Gastroesophageal sphincter (tissue), 4 donors: Measurements from ENCODE around the gene RXRA. TPM values are rescaled to one million over a fixed set of nuclear protein-coding genes. Genes with fewer than 3 reads are reported as not detected.

Experiments used
- ATAC-seq: fragments of 150-250 bp; one replicate; pipeline ENCODE4 v1.9.1; 2016; ENCODE audit warnings: mild to moderate bottlenecking, moderate library complexity
- H3K27ac ChIP-seq, 4 donors: fragments of 200-600 bp; sonication (generic) in 3 of 4; 1 replicate in 3 of 4; 2 replicates in 1 of 4; pipeline ENCODE4 v1.5.1; 2016 to 2019
- H3K27me3 ChIP-seq: fragments of 200-600 bp; sonication (generic); one replicate; pipeline ENCODE4 v1.5.1; 2019
- H3K36me3 ChIP-seq, 2 donors: fragments of 200-600 bp; sonication (generic); one replicate each; pipeline ENCODE4 v1.5.1; 2019; ENCODE audit warnings: control low read depth in 1 of 2
- H3K4me1 ChIP-seq, 3 donors: fragments of 200-600 bp; sonication (generic); 1 replicate in 2 of 3; 2 replicates in 1 of 3; pipeline ENCODE4 v1.5.1; 2016 to 2019; ENCODE audit warnings: control low read depth in 2 of 3
- H3K4me3 ChIP-seq, 2 donors: fragments of 200-600 bp; sonication (generic); one replicate each; pipeline ENCODE4 v1.5.1; 2019; ENCODE audit warnings: mild to moderate bottlenecking in 1 of 2, moderate library complexity in 1 of 2
- H3K9me3 ChIP-seq, 3 donors: fragments of 200-600 bp; sonication (generic); one replicate each; pipeline ENCODE4 v1.5.1; 2017 to 2019; ENCODE audit warnings: control low read depth in 2 of 3
- EP300 ChIP-seq: sonication (generic); formaldehyde crosslinking; IDR thresholded peaks from one replicate; pipeline ENCODE4 v1.6.1; 2017; ENCODE audit warnings: antibody characterized with exemption, mild to moderate bottlenecking
- POLR2A ChIP-seq, 2 donors: fragments of 450-650 bp; IDR thresholded peaks; one replicate each; pipeline ENCODE4 v1.6.1; 2017; ENCODE audit warnings: antibody characterized with exemption in 2 of 2, mild to moderate bottlenecking in 2 of 2, moderate library complexity in 1 of 2
- POLR2AphosphoS5 ChIP-seq: sonication (generic); formaldehyde crosslinking; IDR thresholded peaks from one replicate; pipeline ENCODE4 v1.6.1; 2017; ENCODE audit warnings: antibody characterized with exemption
- WGBS, 2 donors: methylation state at CpG; one replicate each; pipeline ENCODE4 v1.1.5; 2018; ENCODE audit warnings: low coverage in 1 of 2; 5-methylcytosine and 5-hydroxymethylcytosine counted together
- total RNA-seq, 4 donors: library from RNA; depleted of rRNA; stranded (reverse); fragments of >200 nt; gene quantifications; one replicate each; pipeline ENCODE4 v1.1.0, GENCODE V29; 2016
- TF ChIP-seq, protein P1 (sequence below), 4 experiments: fragments of 200-600 bp in 2 of 4; fragments of 450-650 bp in 2 of 4; sonication (generic) in 1 of 4; IDR thresholded peaks; one replicate each; pipeline ENCODE4 v1.5.1; 2017 to 2019; ENCODE audit warnings: antibody characterized with exemption in 4 of 4, mild to moderate bottlenecking in 2 of 4, moderate library complexity in 2 of 4

Gene RXRA
- total RNA-seq, 4 donors from 2014 or later: 45.1 to 78.9 (median 55.3) TPM

DNA sequence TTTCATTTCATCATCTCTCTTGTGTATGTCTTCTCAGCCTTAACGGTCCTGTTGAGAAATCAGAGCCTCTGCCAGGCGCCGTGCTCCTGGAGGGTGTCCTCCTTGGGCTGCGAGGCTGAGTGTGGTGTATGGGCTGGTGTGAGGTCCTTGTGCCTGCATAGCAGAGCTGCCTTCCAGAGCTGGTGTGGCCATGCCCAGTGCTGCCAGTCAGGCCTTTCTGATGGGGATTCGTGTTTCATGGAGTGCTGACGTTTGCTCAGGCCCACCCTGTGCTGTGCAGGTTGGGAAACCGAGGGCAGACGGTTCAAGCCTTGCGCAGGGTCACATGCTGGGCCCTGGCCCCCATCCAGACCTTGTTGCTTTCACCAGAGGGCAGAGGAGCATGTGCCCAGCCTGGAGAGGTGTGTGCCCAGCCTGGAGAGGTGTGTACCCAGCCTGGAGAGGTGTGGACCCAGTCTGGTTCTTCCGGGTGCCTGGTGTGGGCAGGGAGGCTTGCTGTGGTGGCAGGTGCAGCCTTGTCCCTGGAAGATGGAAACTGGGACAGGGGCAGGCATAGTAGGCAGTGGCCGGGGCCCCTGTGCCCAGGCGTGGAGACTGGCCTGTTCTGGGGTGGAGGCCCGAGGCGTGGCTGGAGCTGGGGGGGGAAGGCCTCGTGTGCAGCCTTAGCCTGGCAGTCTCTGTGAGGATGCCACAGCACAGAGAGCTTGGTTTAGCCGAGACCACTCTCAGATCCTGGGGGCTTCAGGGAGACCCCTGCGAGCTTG, 84.0 kb downstream of the RXRA start:
- TF ChIP-seq, protein P1, sequence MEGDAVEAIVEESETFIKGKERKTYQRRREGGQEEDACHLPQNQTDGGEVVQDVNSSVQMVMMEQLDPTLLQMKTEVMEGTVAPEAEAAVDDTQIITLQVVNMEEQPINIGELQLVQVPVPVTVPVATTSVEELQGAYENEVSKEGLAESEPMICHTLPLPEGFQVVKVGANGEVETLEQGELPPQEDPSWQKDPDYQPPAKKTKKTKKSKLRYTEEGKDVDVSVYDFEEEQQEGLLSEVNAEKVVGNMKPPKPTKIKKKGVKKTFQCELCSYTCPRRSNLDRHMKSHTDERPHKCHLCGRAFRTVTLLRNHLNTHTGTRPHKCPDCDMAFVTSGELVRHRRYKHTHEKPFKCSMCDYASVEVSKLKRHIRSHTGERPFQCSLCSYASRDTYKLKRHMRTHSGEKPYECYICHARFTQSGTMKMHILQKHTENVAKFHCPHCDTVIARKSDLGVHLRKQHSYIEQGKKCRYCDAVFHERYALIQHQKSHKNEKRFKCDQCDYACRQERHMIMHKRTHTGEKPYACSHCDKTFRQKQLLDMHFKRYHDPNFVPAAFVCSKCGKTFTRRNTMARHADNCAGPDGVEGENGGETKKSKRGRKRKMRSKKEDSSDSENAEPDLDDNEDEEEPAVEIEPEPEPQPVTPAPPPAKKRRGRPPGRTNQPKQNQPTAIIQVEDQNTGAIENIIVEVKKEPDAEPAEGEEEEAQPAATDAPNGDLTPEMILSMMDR (IDR thresholded peaks at IDR 0.05): no peak
- TF ChIP-seq POLR2AphosphoS5 (no peak), POLR2A (IDR thresholded peaks at IDR 0.05) (no peak), EP300 (no peak)
- Histone ChIP-seq H3K27ac (peak overlapping the region in 2 of 4 donors; percentile 19 to 75), H3K4me3 (no peak overlapping the region), H3K36me3 (peaks cover 0 to 21% of the 10 kb centered on the region in 2 donors), H3K27me3 (no peaks in the 10 kb centered on the region), H3K4me1 (peaks cover 9 to 100% (median 79%) of the 10 kb centered on the region in 3 donors), H3K9me3 (no peaks in the 10 kb centered on the region)
- no peak for ATAC-seq
- 61% methylated on average over 4 of the region's 17 CpGs; no CpG with 5 or more reads in 1 of the 2 donors for WGBS, 2 donors

DNA sequence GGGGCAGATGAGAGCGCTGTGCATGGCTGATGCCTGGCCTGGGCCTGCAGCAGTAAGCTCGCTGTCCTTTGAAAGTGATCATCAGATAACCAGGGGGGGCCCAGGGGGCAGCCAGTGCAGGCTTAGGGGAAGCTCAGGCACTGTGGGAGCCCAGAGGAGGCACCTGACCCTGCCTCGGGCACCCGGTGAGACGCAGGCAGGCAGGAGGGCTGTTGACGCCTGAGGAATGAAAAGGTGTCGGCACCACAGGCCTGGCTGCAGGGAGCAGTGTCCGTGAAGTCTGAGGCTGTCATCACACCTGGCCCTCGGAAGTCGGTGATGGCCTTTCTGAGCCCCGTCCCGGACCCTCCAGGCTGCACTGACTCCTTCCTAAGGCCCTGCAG, 84.6 kb downstream of the RXRA start:
- WGBS, 2 donors: no CpG with 5 or more reads among the region's 12 CpGs
- ATAC-seq: no peak
- TF ChIP-seq, protein P1 (IDR thresholded peaks at IDR 0.05): no peak
- TF ChIP-seq EP300: no peak
- TF ChIP-seq POLR2AphosphoS5: no peak
- no peak for TF ChIP-seq POLR2A (IDR thresholded peaks at IDR 0.05)
- Histone ChIP-seq H3K4me3 (no peak overlapping the region), H3K27me3 (no peaks in the 10 kb centered on the region), H3K27ac (peak overlapping the region in 2 of 4 donors; percentile 43 to 80), H3K9me3 (no peaks in the 10 kb centered on the region), H3K36me3 (peaks cover 0 to 21% of the 10 kb centered on the region in 2 donors), H3K4me1 (peaks cover 9 to 99% (median 73%) of the 10 kb centered on the region in 3 donors)

DNA sequence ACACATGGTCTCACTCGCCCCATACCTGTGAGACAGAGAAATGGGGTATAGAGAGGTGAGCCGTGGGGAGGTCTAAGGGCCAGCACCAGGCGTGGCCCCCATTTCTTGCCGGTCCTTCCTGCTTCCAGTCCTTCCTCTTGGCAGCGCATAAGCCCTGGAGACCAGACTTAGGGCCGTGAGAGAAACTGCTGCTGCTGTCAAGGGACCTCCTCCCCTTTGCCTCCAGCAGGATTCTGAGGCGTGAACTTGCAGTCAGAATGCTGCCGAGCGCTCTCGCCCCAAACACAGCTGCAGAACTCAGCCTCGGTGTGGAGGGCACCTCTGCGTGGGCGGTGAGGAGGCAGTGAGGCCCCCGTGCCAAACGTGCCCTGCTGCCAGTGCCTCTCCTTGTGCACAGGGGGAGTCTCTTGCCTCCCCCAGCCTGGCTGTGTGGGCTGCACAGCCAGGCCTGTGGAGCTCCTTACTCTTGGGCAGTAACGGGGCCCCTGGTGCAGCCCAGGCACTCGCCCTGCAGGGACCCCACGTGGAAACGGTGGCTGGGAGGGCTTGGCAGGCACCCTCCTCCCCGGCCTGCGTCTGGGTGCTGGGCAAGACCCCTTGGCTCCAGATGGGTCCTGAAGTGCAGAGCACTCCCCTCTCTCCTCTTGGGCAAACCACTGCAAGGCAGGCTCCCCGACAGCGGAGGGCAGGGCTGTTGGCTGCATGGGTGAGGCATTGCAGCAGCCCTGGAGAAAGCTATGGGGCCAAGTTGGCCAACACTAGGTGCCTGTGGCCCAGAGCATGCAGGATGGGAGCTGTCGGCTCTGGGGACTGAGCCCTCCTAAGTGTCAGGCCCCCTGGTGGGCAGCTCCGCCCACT, 85.4 kb downstream of the RXRA start:
- Histone ChIP-seq H3K36me3 (peaks cover 0 to 28% of the 10 kb centered on the region in 2 donors), H3K27me3 (no peaks in the 10 kb centered on the region), H3K4me1 (peaks cover 6 to 90% (median 64%) of the 10 kb centered on the region in 3 donors), H3K4me3 (no peak overlapping the region), H3K27ac (peak overlapping the region in 2 of 4 donors; percentile 43 to 80), H3K9me3 (no peaks in the 10 kb centered on the region)
- TF ChIP-seq, protein P1 (IDR thresholded peaks at IDR 0.05): no peak
- TF ChIP-seq EP300: no peak
- no peak for TF ChIP-seq POLR2A (IDR thresholded peaks at IDR 0.05)
- no peak for TF ChIP-seq POLR2AphosphoS5
- 32% methylated on average over 6 of the region's 25 CpGs; no CpG with 5 or more reads in 1 of the 2 donors for WGBS, 2 donors
- ATAC-seq: no peak

DNA sequence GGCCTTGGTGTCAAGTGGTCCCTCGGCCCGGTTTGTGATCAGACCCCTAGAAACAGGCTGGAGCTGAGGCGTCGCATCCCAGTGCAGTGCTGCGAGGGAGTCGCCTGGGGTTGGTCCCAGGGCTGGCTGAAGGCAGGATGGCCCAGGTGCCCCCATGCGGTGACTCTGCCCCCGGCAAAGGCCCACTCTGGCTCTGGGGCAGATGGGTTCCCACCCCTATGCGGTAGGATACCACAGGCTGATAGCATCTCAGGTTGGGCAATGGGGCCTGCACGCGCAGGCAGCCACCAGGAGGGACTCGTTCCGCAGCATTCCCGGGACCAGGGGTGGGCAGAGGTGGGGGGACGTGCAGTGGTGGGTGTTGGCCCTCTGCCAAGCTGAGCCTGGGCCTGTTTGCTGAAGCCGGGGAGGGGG, 86.0 kb downstream of the RXRA start:
- Histone ChIP-seq H3K4me1 (peaks cover 6 to 87% (median 59%) of the 10 kb centered on the region in 3 donors), H3K9me3 (no peaks in the 10 kb centered on the region), H3K4me3 (no peak overlapping the region), H3K27me3 (no peaks in the 10 kb centered on the region), H3K36me3 (peaks cover 0 to 34% of the 10 kb centered on the region in 2 donors), H3K27ac (peak overlapping the region in 2 of 4 donors; percentile 77 to 80)
- ATAC-seq: no peak
- TF ChIP-seq EP300 (no peak), POLR2AphosphoS5 (no peak), POLR2A (IDR thresholded peaks at IDR 0.05) (no peak)
- TF ChIP-seq, protein P1 (IDR thresholded peaks at IDR 0.05): no peak
- WGBS, 2 donors: no CpG with 5 or more reads among the region's 16 CpGs
